NB4 (cell line): ENCODE data around the gene SLC5A10.
"Not testable (repeated sequence)": the region's sequence is repeated elsewhere in the genome, so short reads cannot be mapped to it uniquely, and the experiment has no call there.

ENCODE experiments used
- POLR2A ChIP-seq: IDR thresholded peaks from 2 replicates; pipeline ENCODE4 v1.6.1; 2011; ENCODE audit warnings: mild to moderate bottlenecking; ENCODE audit not compliant: insufficient read length; ENCODE audit errors: extremely low read depth
- TF ChIP-seq, protein P1 (sequence below): IDR thresholded peaks from one replicate; pipeline ENCODE4 v1.5.1; 2012; ENCODE audit warnings: low read depth, low read length
- TF ChIP-seq, protein P2 (sequence below): IDR thresholded peaks from 2 replicates; pipeline ENCODE4 v1.6.1; 2011; ENCODE audit warnings: low read depth, low read length

DNA sequence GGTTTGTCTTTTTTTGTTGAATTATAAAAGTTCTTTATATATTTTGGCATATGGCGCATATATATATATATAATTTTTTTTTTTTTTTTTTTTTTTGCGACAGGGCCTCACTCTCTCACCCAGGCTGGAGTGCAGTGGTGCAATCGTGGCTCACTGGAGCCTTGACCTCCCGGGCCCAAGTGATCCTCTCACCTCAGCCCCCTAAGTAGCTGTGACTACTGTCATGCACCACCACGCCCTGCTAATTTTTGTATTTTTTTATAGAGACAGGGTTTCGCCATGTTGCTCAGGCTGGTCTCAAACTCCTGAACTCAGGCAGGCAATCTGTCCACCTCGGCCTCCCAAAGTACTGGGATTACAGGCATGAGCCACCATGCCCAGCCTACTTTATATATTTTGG lies 29.4 kb upstream of the SLC5A10 start:
- TF ChIP-seq, protein P1, sequence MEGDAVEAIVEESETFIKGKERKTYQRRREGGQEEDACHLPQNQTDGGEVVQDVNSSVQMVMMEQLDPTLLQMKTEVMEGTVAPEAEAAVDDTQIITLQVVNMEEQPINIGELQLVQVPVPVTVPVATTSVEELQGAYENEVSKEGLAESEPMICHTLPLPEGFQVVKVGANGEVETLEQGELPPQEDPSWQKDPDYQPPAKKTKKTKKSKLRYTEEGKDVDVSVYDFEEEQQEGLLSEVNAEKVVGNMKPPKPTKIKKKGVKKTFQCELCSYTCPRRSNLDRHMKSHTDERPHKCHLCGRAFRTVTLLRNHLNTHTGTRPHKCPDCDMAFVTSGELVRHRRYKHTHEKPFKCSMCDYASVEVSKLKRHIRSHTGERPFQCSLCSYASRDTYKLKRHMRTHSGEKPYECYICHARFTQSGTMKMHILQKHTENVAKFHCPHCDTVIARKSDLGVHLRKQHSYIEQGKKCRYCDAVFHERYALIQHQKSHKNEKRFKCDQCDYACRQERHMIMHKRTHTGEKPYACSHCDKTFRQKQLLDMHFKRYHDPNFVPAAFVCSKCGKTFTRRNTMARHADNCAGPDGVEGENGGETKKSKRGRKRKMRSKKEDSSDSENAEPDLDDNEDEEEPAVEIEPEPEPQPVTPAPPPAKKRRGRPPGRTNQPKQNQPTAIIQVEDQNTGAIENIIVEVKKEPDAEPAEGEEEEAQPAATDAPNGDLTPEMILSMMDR = not testable (repeated sequence)
- TF ChIP-seq, protein P2, sequence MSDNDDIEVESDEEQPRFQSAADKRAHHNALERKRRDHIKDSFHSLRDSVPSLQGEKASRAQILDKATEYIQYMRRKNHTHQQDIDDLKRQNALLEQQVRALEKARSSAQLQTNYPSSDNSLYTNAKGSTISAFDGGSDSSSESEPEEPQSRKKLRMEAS = not testable (repeated sequence)
- not testable (repeated sequence) for TF ChIP-seq POLR2A
